KMS-11 (cell line): Measurements from ENCODE around the gene TLR6.

Source experiments
- H2AFZ ChIP-seq: fragments of 200-600 bp; sonication (generic); 2 replicates; pipeline ENCODE4 v1.6.1; 2016; ENCODE audit warnings: antibody characterized with exemption, mixed run types, low read depth
- H3K27ac ChIP-seq: fragments of 200-600 bp; sonication (generic); 2 replicates; pipeline ENCODE4 v1.6.1; 2016; ENCODE audit warnings: mild to moderate bottlenecking, mixed run types
- H3K27me3 ChIP-seq: fragments of 200-600 bp; sonication (generic); 2 replicates; pipeline ENCODE4 v1.6.1; 2017; ENCODE audit warnings: mild to moderate bottlenecking, low read depth, mixed run types, moderate library complexity; ENCODE audit not compliant: insufficient read depth
- H3K36me3 ChIP-seq: fragments of 200-600 bp; sonication (generic); 2 replicates; pipeline ENCODE4 v1.6.1; 2017; ENCODE audit warnings: mild to moderate bottlenecking, mixed run types; ENCODE audit not compliant: insufficient read depth
- H3K4me1 ChIP-seq: fragments of 200-600 bp; sonication (generic); 2 replicates; pipeline ENCODE4 v1.6.1; 2016; ENCODE audit warnings: mild to moderate bottlenecking, low read depth, mixed run types; ENCODE audit not compliant: poor library complexity, severe bottlenecking
- H3K4me2 ChIP-seq: fragments of 200-600 bp; sonication (generic); 2 replicates; pipeline ENCODE4 v1.7.0; 2016; ENCODE audit warnings: mild to moderate bottlenecking, mixed run types
- H3K4me3 ChIP-seq: fragments of 200-600 bp; sonication (generic); IDR thresholded peaks from 2 replicates; pipeline ENCODE4 v1.6.1; 2017; ENCODE audit warnings: low read depth, low read length, mixed read lengths; ENCODE audit not compliant: insufficient read depth
- H3K79me2 ChIP-seq: fragments of 200-600 bp; sonication (generic); 2 replicates; pipeline ENCODE4 v1.6.1; 2016; ENCODE audit warnings: low read depth, mixed run types; ENCODE audit not compliant: insufficient read depth
- H3K9ac ChIP-seq: fragments of 200-600 bp; sonication (generic); 2 replicates; pipeline ENCODE4 v1.6.1; 2016; ENCODE audit warnings: mild to moderate bottlenecking, mixed run types
- H4K20me1 ChIP-seq: fragments of 200-600 bp; sonication (generic); 2 replicates; pipeline ENCODE4 v1.6.1; 2016; ENCODE audit warnings: mild to moderate bottlenecking, mixed run types; ENCODE audit not compliant: insufficient read depth
- CTCF ChIP-seq: fragments of 200-600 bp; sonication (generic); conservative IDR thresholded peaks from 2 replicates; pipeline ENCODE4 v1.6.1; 2017; ENCODE audit warnings: low read depth, mild to moderate bottlenecking, antibody characterized with exemption, low read length, moderate library complexity, mixed read lengths

The TLR6 gene

DNA sequence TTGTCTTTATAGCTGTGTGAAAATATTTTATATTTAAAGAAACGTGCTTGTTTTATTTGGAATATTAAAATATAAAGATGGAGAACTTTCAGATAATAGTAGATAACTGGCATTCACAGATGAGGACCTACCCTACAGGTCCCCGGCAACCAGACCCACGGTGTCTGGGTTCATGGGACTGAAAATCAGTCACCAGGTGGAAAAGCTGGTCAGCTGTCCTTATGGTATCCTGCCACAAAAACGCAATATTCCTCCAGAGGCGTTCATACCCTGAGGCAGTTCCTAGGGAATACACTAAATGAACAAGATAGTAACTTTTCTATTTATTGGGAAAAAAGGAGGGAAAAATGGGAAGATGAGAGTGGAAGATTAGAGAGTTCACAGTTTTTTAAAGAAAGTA lies 1.2 kb downstream of the TLR6 start:
- Histone ChIP-seq H3K36me3 (no peaks in the 10 kb centered on the region), H3K4me3 (no peak overlapping the region), H3K27me3 (no peaks in the 10 kb centered on the region), H3K9ac (no peak overlapping the region), H3K4me2 (no peak overlapping the region), H3K4me1 (peaks cover 20% of the 10 kb centered on the region), H4K20me1 (no peaks in the 10 kb centered on the region), H3K79me2 (no peaks in the 10 kb centered on the region), H2AFZ (no peak overlapping the region), H3K27ac (no peak overlapping the region)
- no peak for TF ChIP-seq CTCF

DNA sequence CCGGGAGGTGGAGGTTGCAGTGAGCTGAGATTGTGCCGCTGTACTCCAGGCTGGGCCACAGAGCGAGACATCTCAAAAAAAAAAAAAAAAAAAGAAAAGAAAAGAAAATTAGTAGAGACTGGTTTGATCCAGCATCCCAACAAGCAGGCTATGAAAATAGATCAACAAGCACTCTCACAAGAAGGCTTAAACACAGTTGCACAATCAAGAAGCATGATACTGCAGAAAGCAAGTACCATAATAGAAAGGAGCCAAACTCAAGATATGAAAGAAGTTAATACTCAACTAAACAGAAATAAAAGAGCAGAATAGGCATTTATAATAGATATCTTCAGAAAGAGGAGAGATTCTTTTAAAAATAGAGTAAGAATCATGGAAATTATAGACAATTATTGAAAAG lies 10.6 kb downstream of the TLR6 start:
- H3K27ac ChIP-seq: no peak overlapping the region
- H4K20me1 ChIP-seq: no peaks in the 10 kb centered on the region
- H3K4me2 ChIP-seq: no peak overlapping the region
- H3K4me1 ChIP-seq: no peaks in the 10 kb centered on the region
- H2AFZ ChIP-seq: no peak overlapping the region
- no peak overlapping the region for H3K9ac ChIP-seq
- no peak overlapping the region for H3K4me3 ChIP-seq
- no peaks in the 10 kb centered on the region for H3K27me3 ChIP-seq
- H3K79me2 ChIP-seq: no peaks in the 10 kb centered on the region
- no peak for TF ChIP-seq CTCF
- H3K36me3 ChIP-seq: no peaks in the 10 kb centered on the region

- Histone ChIP-seq H3K27me3 (no peaks in the 10 kb centered on the region), H4K20me1 (no peaks in the 10 kb centered on the region), H3K4me2 (no peak overlapping the region), H3K4me3 (no peak overlapping the region), H3K36me3 (no peaks in the 10 kb centered on the region), H3K9ac (no peak overlapping the region), H3K27ac (no peak overlapping the region), H2AFZ (no peak overlapping the region), H3K79me2 (no peaks in the 10 kb centered on the region), H3K4me1 (no peaks in the 10 kb centered on the region)
- no peak for TF ChIP-seq CTCF
These were observed 13.6 kb downstream of the TLR6 start for GRCh38 chr4:38842994-38843393.

DNA sequence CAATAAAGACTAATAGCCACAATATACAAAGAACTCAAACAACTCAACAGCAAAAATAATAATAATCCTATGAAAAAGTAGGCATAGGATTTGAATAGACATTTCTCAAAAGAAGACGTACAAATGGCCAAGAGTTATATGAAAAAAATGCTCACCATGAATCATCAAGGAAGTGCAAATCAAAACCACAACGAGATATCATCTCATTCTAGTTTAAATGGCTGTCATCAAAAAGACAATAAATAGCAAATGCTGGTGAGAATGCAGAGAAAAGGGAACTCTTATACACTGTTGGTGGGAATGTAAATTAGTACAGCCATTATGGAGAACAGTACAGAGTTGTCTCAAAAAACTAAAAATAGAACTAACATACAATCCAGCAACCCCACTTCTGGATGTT lies 18.8 kb downstream of the TLR6 start:
- no peak for TF ChIP-seq CTCF
- H3K79me2 ChIP-seq: no peaks in the 10 kb centered on the region
- H3K4me2 ChIP-seq: no peak overlapping the region

DNA sequence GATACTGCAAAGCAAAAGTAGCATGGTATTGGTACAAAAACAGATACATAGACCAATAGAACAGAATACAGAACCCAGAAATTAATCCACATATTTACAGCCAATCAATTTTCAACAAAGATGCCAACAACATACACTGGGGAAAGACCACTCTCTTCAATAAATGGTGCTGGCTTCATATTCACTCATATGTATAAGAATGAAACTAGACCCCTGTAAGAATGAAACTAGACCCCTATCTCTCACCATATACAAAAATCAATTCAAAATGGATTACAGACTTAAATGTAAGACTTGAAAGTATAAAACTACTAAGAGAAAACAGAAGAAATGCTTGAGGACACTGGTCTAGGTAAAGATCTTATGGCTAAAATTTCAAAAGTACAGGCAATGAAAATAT lies 19.3 kb downstream of the TLR6 start:
- H3K9ac ChIP-seq: no peak overlapping the region
- H3K27me3 ChIP-seq: no peaks in the 10 kb centered on the region
- H3K79me2 ChIP-seq: no peaks in the 10 kb centered on the region
- H3K4me3 ChIP-seq: no peak overlapping the region
- TF ChIP-seq CTCF: no peak
- no peak overlapping the region for H2AFZ ChIP-seq
- H3K4me2 ChIP-seq: no peak overlapping the region
- H4K20me1 ChIP-seq: no peaks in the 10 kb centered on the region
- H3K36me3 ChIP-seq: no peaks in the 10 kb centered on the region
- no peak overlapping the region for H3K27ac ChIP-seq
- H3K4me1 ChIP-seq: no peaks in the 10 kb centered on the region

More for the DNA sequence above, 18.8 kb downstream of the TLR6 start:
- no peak overlapping the region for H3K27ac ChIP-seq
- H4K20me1 ChIP-seq: no peaks in the 10 kb centered on the region
- no peaks in the 10 kb centered on the region for H3K36me3 ChIP-seq
- H3K4me1 ChIP-seq: no peaks in the 10 kb centered on the region
- H3K27me3 ChIP-seq: no peaks in the 10 kb centered on the region
- H3K9ac ChIP-seq: no peak overlapping the region
- H3K4me3 ChIP-seq: no peak overlapping the region
- no peak overlapping the region for H2AFZ ChIP-seq
